Lower leg skin (tissue), 3 donors: Measurements from ENCODE around the gene YAE1.

Experiments
- POLR2A ChIP-seq, 2 donors: fragments of 450-650 bp; IDR thresholded peaks; one replicate each; pipeline ENCODE4 v1.6.1; 2016 to 2017; ENCODE audit warnings: antibody characterized with exemption in 2 of 2, mild to moderate bottlenecking in 1 of 2, moderate library complexity in 1 of 2
- TF ChIP-seq, protein P1 (sequence below), 3 donors: fragments of 450-650 bp; IDR thresholded peaks; one replicate each; pipeline ENCODE4 v1.5.1; 2016; ENCODE audit warnings: antibody characterized with exemption in 3 of 3, mild to moderate bottlenecking in 3 of 3, moderate library complexity in 2 of 3

DNA sequence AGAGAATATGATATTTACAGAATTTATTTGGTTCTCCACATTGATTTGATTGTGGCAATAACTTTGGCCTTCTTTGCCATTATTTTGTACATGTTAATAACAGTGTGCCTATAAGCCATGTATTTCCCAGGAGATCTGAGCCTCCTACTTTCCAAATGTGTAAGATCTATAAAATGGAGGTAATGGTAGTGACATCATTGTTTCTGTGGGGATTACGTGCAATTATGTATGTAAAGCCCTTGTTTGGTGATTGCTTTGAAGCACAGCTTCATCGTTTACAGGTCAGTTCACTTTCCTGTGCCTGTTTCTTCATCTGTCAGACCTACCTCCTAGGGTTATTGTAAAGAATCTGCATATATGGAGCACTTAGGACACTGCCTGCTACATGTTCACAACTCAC, 17.3 kb downstream of the YAE1 start:
- TF ChIP-seq, protein P1, sequence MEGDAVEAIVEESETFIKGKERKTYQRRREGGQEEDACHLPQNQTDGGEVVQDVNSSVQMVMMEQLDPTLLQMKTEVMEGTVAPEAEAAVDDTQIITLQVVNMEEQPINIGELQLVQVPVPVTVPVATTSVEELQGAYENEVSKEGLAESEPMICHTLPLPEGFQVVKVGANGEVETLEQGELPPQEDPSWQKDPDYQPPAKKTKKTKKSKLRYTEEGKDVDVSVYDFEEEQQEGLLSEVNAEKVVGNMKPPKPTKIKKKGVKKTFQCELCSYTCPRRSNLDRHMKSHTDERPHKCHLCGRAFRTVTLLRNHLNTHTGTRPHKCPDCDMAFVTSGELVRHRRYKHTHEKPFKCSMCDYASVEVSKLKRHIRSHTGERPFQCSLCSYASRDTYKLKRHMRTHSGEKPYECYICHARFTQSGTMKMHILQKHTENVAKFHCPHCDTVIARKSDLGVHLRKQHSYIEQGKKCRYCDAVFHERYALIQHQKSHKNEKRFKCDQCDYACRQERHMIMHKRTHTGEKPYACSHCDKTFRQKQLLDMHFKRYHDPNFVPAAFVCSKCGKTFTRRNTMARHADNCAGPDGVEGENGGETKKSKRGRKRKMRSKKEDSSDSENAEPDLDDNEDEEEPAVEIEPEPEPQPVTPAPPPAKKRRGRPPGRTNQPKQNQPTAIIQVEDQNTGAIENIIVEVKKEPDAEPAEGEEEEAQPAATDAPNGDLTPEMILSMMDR (IDR thresholded peaks at IDR 0.05): no peak
- no peak for TF ChIP-seq POLR2A (IDR thresholded peaks at IDR 0.05)
